HepG2 (cell line): ENCODE data around the gene TAS2R13. TPM values are rescaled to one million over a fixed set of nuclear protein-coding genes. Genes with fewer than 3 reads are reported as not detected.

Source experiments
- DRAP1 ChIP-seq: IDR thresholded peaks from 2 replicates; pipeline ENCODE4 v1.6.1; 2016; ENCODE audit warnings: missing genetic modification reagents, missing compliant biosample characterization
- E2F1 ChIP-seq: sonication (generic); formaldehyde crosslinking; IDR thresholded peaks from 2 replicates; pipeline ENCODE4 v1.5.0; 2020; ENCODE audit warnings: missing genetic modification reagents
- EHMT2 ChIP-seq: fragments of 200-600 bp; sonication (generic); IDR thresholded peaks from 2 replicates; pipeline ENCODE4 v1.7.0; 2017; ENCODE audit warnings: antibody characterized with exemption, low read depth, low read length, borderline replicate concordance
- ERF ChIP-seq: IDR thresholded peaks from 2 replicates; pipeline ENCODE4 v1.6.1; 2018; ENCODE audit warnings: missing biosample characterization, missing genetic modification reagents
- FOSL2 ChIP-seq: sonication (generic); formaldehyde crosslinking; IDR thresholded peaks from 2 replicates; pipeline ENCODE4 v1.4.0; 2020; ENCODE audit warnings: missing genetic modification reagents
- HNRNPK ChIP-seq: fragments of 200-400 bp; formaldehyde crosslinking; IDR thresholded peaks from 2 replicates; pipeline ENCODE4 v1.6.1; 2018; ENCODE audit warnings: low read length, low read depth, moderate library complexity, mild to moderate bottlenecking; ENCODE audit not compliant: poor library complexity, severe bottlenecking
- KMT2A ChIP-seq: sonication (generic); formaldehyde crosslinking; IDR thresholded peaks from 2 replicates; pipeline ENCODE4 v1.4.0; 2020; ENCODE audit warnings: missing genetic modification reagents
- LCORL ChIP-seq, 2 experiments: fragments of 450-650 bp in 1 of 2; sonication (generic) in 1 of 2; formaldehyde crosslinking in 1 of 2; IDR thresholded peaks; 2 replicates each; pipeline versions ENCODE4 v1.5.0 to v1.6.1; 2017 to 2020; ENCODE audit warnings: antibody characterized with exemption in 1 of 2, missing genetic modification reagents in 1 of 2
- MEIS1 ChIP-seq: sonication (generic); formaldehyde crosslinking; IDR thresholded peaks from 2 replicates; pipeline ENCODE4 v1.9.0; 2021; ENCODE audit warnings: mild to moderate bottlenecking, missing genetic modification reagents, moderate library complexity, borderline replicate concordance
- MXI1 ChIP-seq: IDR thresholded peaks from 3 replicates; pipeline ENCODE4 v1.6.1; 2012; ENCODE audit warnings: low read depth, low read length, inconsistent platforms, borderline replicate concordance
- NFE2L2 ChIP-seq: fragments of 150-350 bp; IDR thresholded peaks from 2 replicates; pipeline ENCODE4 v1.6.1; 2014; ENCODE audit warnings: low read length
- NONO ChIP-seq, 2 experiments: fragments of 450-650 bp in 1 of 2; sonication (generic) in 1 of 2; formaldehyde crosslinking in 1 of 2; IDR thresholded peaks in 1 of 2; conservative IDR thresholded peaks in 1 of 2; 2 replicates each; pipeline versions ENCODE4 v1.6.1 to v1.8.0; 2017 to 2022; ENCODE audit warnings: mild to moderate bottlenecking in 1 of 2, missing genetic modification reagents in 1 of 2, moderate library complexity in 1 of 2
- ONECUT2 ChIP-seq: sonication (generic); formaldehyde crosslinking; IDR thresholded peaks from 2 replicates; pipeline ENCODE4 v1.4.0; 2020; ENCODE audit warnings: missing genetic modification reagents
- POGZ ChIP-seq: sonication (generic); formaldehyde crosslinking; IDR thresholded peaks from 2 replicates; pipeline ENCODE4 v1.4.0; 2020; ENCODE audit warnings: mild to moderate bottlenecking, missing genetic modification reagents
- POLR2AphosphoS5 ChIP-seq: IDR thresholded peaks from 2 replicates; pipeline ENCODE4 v1.6.1; 2012; ENCODE audit warnings: low read depth, low read length
- SETDB1 ChIP-seq: sonication (generic); formaldehyde crosslinking; IDR thresholded peaks from 2 replicates; pipeline ENCODE4 v1.5.1; 2020; ENCODE audit warnings: missing genetic modification reagents, mild to moderate bottlenecking, borderline replicate concordance
- SPEN ChIP-seq: sonication (generic); formaldehyde crosslinking; IDR thresholded peaks from 2 replicates; pipeline ENCODE4 v1.5.1; 2020; ENCODE audit warnings: low read depth, mild to moderate bottlenecking, missing genetic modification reagents
- TEF ChIP-seq: sonication (generic); formaldehyde crosslinking; IDR thresholded peaks from 2 replicates; pipeline ENCODE4 v1.5.0; 2020; ENCODE audit warnings: missing genetic modification reagents
- TIGD3 ChIP-seq: sonication (generic); formaldehyde crosslinking; IDR thresholded peaks from 2 replicates; pipeline ENCODE4 v1.5.1; 2020; ENCODE audit warnings: mild to moderate bottlenecking, missing genetic modification reagents, borderline replicate concordance
- TRIM24 ChIP-seq: sonication (generic); formaldehyde crosslinking; IDR thresholded peaks from 2 replicates; pipeline ENCODE4 v1.8.0; 2022; ENCODE audit warnings: mild to moderate bottlenecking, missing genetic modification reagents
- ZNF530 ChIP-seq: sonication (generic); formaldehyde crosslinking; IDR thresholded peaks from 2 replicates; pipeline ENCODE4 v1.5.0; 2020; ENCODE audit warnings: low read depth, mild to moderate bottlenecking, missing genetic modification reagents
- ZNF703 ChIP-seq: sonication (generic); formaldehyde crosslinking; IDR thresholded peaks from 2 replicates; pipeline ENCODE4 v1.5.1; 2020; ENCODE audit warnings: missing genetic modification reagents, mild to moderate bottlenecking, moderate library complexity, borderline replicate concordance
- polyA plus RNA-seq, 8 experiments: library from polyadenylated mRNA; depleted of rRNA in 3 of 8; stranded (reverse) in 7 of 8; unstranded in 1 of 8; fragments of >200 nt; fragmentation: Illumina TruSeq in 4 of 8; extraction: Trizol in 4 of 8; gene quantifications; 2 replicates each; pipeline versions ENCODE4 v1.2.1 to v1.2.3, GENCODE V29; 2011 to 2016; ENCODE audit warnings: low read depth in 4 of 8, missing spikeins in 1 of 8, mixed read lengths in 1 of 8; ENCODE audit not compliant: insufficient read depth in 1 of 8
- total RNA-seq, 5 experiments: library from RNA; depleted of rRNA; stranded (reverse); fragments of >200 nt; fragmentation: Illumina TruSeq; extraction: Trizol; gene quantifications; 2 replicates each; pipeline ENCODE4 v1.2.3, GENCODE V29; 2016; ENCODE audit warnings: low read depth in 1 of 5
- TF ChIP-seq, protein P1 (sequence below): IDR thresholded peaks from 2 replicates; pipeline ENCODE4 v1.6.1; 2012; ENCODE audit warnings: low read depth, low read length, improper control_type of control experiment
- TF ChIP-seq, protein P2 (sequence below): IDR thresholded peaks from 2 replicates; pipeline ENCODE4 v1.6.1; 2016; ENCODE audit warnings: missing compliant biosample characterization, missing genetic modification reagents, borderline replicate concordance

The TAS2R13 gene
- total and polyA plus RNA-seq, 2 of the 13 experiments (the other 11 are each of a cell fraction or from before 2014, with no cell fraction given) = 0.33 to 1.3 TPM

- peak; percentile 71; the same call in 1 of the 2 replicates for TF ChIP-seq SPEN (CRISPR knock-in tag)
- TF ChIP-seq, protein P1, sequence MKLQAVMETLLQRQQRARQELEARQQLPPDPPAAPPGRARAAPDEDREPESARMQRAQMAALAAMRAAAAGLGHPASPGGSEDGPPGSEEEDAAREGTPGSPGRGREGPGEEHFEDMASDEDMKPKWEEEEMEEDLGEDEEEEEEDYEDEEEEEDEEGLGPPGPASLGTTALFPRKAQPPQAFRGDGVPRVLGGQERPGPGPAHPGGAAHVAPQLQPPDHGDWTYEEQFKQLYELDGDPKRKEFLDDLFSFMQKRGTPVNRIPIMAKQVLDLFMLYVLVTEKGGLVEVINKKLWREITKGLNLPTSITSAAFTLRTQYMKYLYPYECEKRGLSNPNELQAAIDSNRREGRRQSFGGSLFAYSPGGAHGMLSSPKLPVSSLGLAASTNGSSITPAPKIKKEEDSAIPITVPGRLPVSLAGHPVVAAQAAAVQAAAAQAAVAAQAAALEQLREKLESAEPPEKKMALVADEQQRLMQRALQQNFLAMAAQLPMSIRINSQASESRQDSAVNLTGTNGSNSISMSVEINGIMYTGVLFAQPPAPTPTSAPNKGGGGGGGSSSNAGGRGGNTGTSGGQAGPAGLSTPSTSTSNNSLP = peak; percentile 88
- TF ChIP-seq NFE2L2 = no peak
- TF ChIP-seq TIGD3 (CRISPR knock-in tag) = no peak
- TF ChIP-seq KMT2A (CRISPR knock-in tag) = no peak
- no peak for TF ChIP-seq MXI1
- TF ChIP-seq NONO (IDR thresholded peaks at IDR 0.05) = no peak
- peak; percentile 92 for TF ChIP-seq NONO (CRISPR knock-in tag; conservative IDR thresholded peaks at IDR 0.05)
- no peak for TF ChIP-seq HNRNPK
- peak; percentile 28; the same call in 1 of the 2 replicates for TF ChIP-seq ONECUT2 (CRISPR knock-in tag)
- TF ChIP-seq E2F1 = no peak
- TF ChIP-seq TRIM24 (CRISPR knock-in tag) = peak; percentile 95
- no peak; the same call in 1 of the 2 replicates for TF ChIP-seq MEIS1 (CRISPR knock-in tag)
- TF ChIP-seq, protein P2, sequence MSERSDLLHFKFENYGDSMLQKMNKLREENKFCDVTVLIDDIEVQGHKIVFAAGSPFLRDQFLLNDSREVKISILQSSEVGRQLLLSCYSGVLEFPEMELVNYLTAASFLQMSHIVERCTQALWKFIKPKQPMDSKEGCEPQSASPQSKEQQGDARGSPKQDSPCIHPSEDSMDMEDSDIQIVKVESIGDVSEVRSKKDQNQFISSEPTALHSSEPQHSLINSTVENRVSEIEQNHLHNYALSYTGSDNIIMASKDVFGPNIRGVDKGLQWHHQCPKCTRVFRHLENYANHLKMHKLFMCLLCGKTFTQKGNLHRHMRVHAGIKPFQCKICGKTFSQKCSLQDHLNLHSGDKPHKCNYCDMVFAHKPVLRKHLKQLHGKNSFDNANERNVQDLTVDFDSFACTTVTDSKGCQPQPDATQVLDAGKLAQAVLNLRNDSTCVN = peak; percentile 65; the same call in 1 of the 2 replicates
- TF ChIP-seq POLR2AphosphoS5 = peak; percentile 35; the same call in 1 of the 2 replicates
- no peak for TF ChIP-seq ZNF530 (CRISPR knock-in tag)
- TF ChIP-seq TEF (CRISPR knock-in tag) = no peak
- TF ChIP-seq POGZ (CRISPR knock-in tag) = peak; percentile 99
- TF ChIP-seq ZNF703 (CRISPR knock-in tag) = peak; percentile 80; the same call in 1 of the 2 replicates
- no peak for TF ChIP-seq SETDB1 (CRISPR knock-in tag)
- TF ChIP-seq FOSL2 (CRISPR knock-in tag) = peak; percentile 89
- TF ChIP-seq ERF (CRISPR knock-in tag) = peak; percentile 94
- peak; percentile 62; the same call in 1 of the 2 replicates for TF ChIP-seq DRAP1 (CRISPR knock-in tag)
- peak; percentile 82 for TF ChIP-seq LCORL (IDR thresholded peaks at IDR 0.05)
- TF ChIP-seq LCORL (CRISPR knock-in tag; IDR thresholded peaks at IDR 0.05) = peak; percentile 90
- TF ChIP-seq EHMT2 = peak; percentile 96
Observed at GRCh38 chr12:10891937-10892336, 17.4 kb downstream of the TAS2R13 start (continued).
